Naive thymus-derived CD4-positive, alpha-beta T cell (primary cell): ENCODE results near the gene CAMTA1. TPM values are rescaled to one million over a fixed set of nuclear protein-coding genes. Genes with fewer than 3 reads are reported as not detected.

Source experiments
- ATAC-seq: fragments of 150-1000 bp; cut with Tn5 transposase; 2 replicates; pipeline ENCODE4 v1.10.0; 2021; ENCODE audit warnings: mild to moderate bottlenecking, moderate library complexity
- CTCF ChIA-PET: fragments of 350-600 bp; sonication (Branson Sonifier 250); formaldehyde crosslinking; loops from one replicate; lab custom pipeline; 2021; ENCODE audit warnings: antibody characterized with exemption; lab: Charles Lee
- POLR2A ChIA-PET: fragments of 350-600 bp; sonication (Branson Sonifier 250); formaldehyde crosslinking; loops from one replicate; lab custom pipeline; 2021; ENCODE audit warnings: antibody characterized with exemption, inconsistent platforms; lab: Charles Lee
- DNase-seq, 9 donors: peaks; one replicate each; pipeline versions ENCODE4 v3.0.0 to v3.0.0-alpha.2; 2020 to 2022; ENCODE audit warnings: mixed read lengths in 1 of 9
- H3K27ac ChIP-seq: one replicate; pipeline ENCODE4 v1.7.0; 2013; ENCODE audit warnings: mild to moderate bottlenecking, low read depth, low read length, moderate library complexity
- H3K27me3 ChIP-seq, 2 donors: one replicate each; pipeline ENCODE4 v1.7.0; 2013; ENCODE audit warnings: low read length in 2 of 2, mild to moderate bottlenecking in 2 of 2, moderate library complexity in 2 of 2; ENCODE audit not compliant: control insufficient read depth in 2 of 2, insufficient read depth in 2 of 2
- H3K36me3 ChIP-seq, 3 experiments: 1 replicate in 2 of 3; 2 replicates in 1 of 3; pipeline ENCODE4 v1.7.0; 2013; ENCODE audit warnings: low read length in 3 of 3, mild to moderate bottlenecking in 3 of 3, moderate library complexity in 1 of 3; ENCODE audit not compliant: insufficient read depth in 3 of 3, control insufficient read depth in 2 of 3
- H3K4me1 ChIP-seq, 2 donors: one replicate each; pipeline ENCODE4 v1.7.0; 2013; ENCODE audit warnings: low read length in 2 of 2, mild to moderate bottlenecking in 2 of 2, moderate library complexity in 1 of 2; ENCODE audit not compliant: control insufficient read depth in 2 of 2, insufficient read depth in 2 of 2
- H3K4me3 ChIP-seq: 2 replicates; pipeline ENCODE4 v1.7.0; 2013; ENCODE audit warnings: mild to moderate bottlenecking, low read length
- H3K9me3 ChIP-seq, 3 experiments: 1 replicate in 2 of 3; 2 replicates in 1 of 3; pipeline ENCODE4 v1.7.0; 2013; ENCODE audit warnings: low read length in 3 of 3; ENCODE audit not compliant: control insufficient read depth in 2 of 3
- H3K27ac Mint-ChIP-seq, 9 donors: one replicate each; pipeline ENCODE4 v1.8.0; 2020 to 2022; ENCODE audit warnings: mixed read lengths in 9 of 9, mild to moderate bottlenecking in 8 of 9, moderate library complexity in 5 of 9, inconsistent platforms in 2 of 9
- H3K27me3 Mint-ChIP-seq, 5 donors: one replicate each; pipeline ENCODE4 v1.8.0; 2021 to 2022; ENCODE audit warnings: mixed read lengths in 5 of 5, mild to moderate bottlenecking in 1 of 5
- H3K36me3 Mint-ChIP-seq, 5 donors: one replicate each; pipeline ENCODE4 v1.8.0; 2020 to 2022; ENCODE audit warnings: mixed read lengths in 5 of 5, mild to moderate bottlenecking in 3 of 5, inconsistent platforms in 1 of 5
- H3K4me1 Mint-ChIP-seq, 7 donors: one replicate each; pipeline ENCODE4 v1.8.0; 2020 to 2022; ENCODE audit warnings: mixed read lengths in 7 of 7, mild to moderate bottlenecking in 3 of 7, inconsistent platforms in 1 of 7
- H3K4me3 Mint-ChIP-seq, 10 donors: one replicate each; pipeline ENCODE4 v1.8.0; 2020 to 2022; ENCODE audit warnings: mild to moderate bottlenecking in 10 of 10, mixed read lengths in 10 of 10, moderate library complexity in 6 of 10, inconsistent platforms in 2 of 10
- H3K9me3 Mint-ChIP-seq, 11 donors: one replicate each; pipeline ENCODE4 v1.8.0; 2020 to 2022; ENCODE audit warnings: mixed read lengths in 11 of 11, mild to moderate bottlenecking in 4 of 11, inconsistent platforms in 1 of 11, moderate library complexity in 1 of 11
- intact Hi-C, 2 donors: fragments of 100-400 bp; cut with micrococcal nuclease; formaldehyde crosslinking; loops; one replicate each; pipeline ENCODE4 v1.15.1; 2023
- polyA plus RNA-seq, 2 donors: library from polyadenylated mRNA; unstranded; fragments of 300-500 nt; fragmentation: Illumina TruSeq; gene quantifications; one replicate each; pipeline ENCODE4 v1.2.3, GENCODE V29; 2021
- total RNA-seq, 6 experiments: library from RNA in 5 of 6; stranded (reverse) in 5 of 6; gene quantifications; 1 replicate in 5 of 6; 2 replicates in 1 of 6; pipeline ENCODE4 v1.2.3 and lab custom pipeline; 2021 to 2026

The CAMTA1 gene
- total and polyA plus RNA-seq, 7 experiments from 2014 or later = 38.1 to 68.6 (median 42.6) TPM

GRCh38 chr1:7036386-7036785 is 251.1 kb downstream of the CAMTA1 start:
- H3K27me3 ChIP-seq = no peaks in the 10 kb centered on the region
- DNase-seq = no peak
- Mint-ChIP-seq H3K4me3 (no peak overlapping the region), H3K27me3 (peaks cover 3 to 22% (median 12%) of the 10 kb centered on the region in 5 donors), H3K36me3 (peaks cover 0 to 19% (median 0%) of the 10 kb centered on the region in 5 donors), H3K27ac (no peak overlapping the region), H3K4me1 (no peaks in the 10 kb centered on the region), H3K9me3 (peaks cover 0 to 31% (median 16%) of the 10 kb centered on the region in 11 donors)
- H3K9me3 ChIP-seq = no peaks in the 10 kb centered on the region
- ChIA-PET CTCF (interaction anchor here (1.2 kb wide), 1 partner anchor 33 kb away, joined by 3 read pairs; no protein-coding TSS in a partner anchor), POLR2A (no interaction called here)
- H3K4me1 ChIP-seq = no peaks in the 10 kb centered on the region
- no peak overlapping the region for H3K4me3 ChIP-seq
- no peak for ATAC-seq
- H3K36me3 ChIP-seq = no peaks in the 10 kb centered on the region
- no peak overlapping the region for H3K27ac ChIP-seq
- intact Hi-C loops = no loop called here

GRCh38 chr1:7039590-7040220 is 254.5 kb downstream of the CAMTA1 start:
- Mint-ChIP-seq H3K4me3 (no peak overlapping the region), H3K27me3 (peaks cover 3 to 18% (median 7%) of the 10 kb centered on the region in 5 donors), H3K36me3 (peaks cover 0 to 1% (median 0%) of the 10 kb centered on the region in 5 donors), H3K27ac (no peak overlapping the region), H3K4me1 (no peaks in the 10 kb centered on the region), H3K9me3 (peaks cover 0 to 1% (median 0%) of the 10 kb centered on the region in 11 donors)
- ATAC-seq (no peak), DNase-seq (no peak)
- H3K27ac ChIP-seq = no peak overlapping the region
- H3K4me1 ChIP-seq = no peaks in the 10 kb centered on the region
- POLR2A ChIA-PET = no interaction called here
- intact Hi-C loops = loop anchor here in 1 of 2 donors (10.0 kb wide), 1 partner anchor 605 kb away; no protein-coding TSS in a partner anchor
- H3K27me3 ChIP-seq = no peaks in the 10 kb centered on the region
- H3K4me3 ChIP-seq = no peak overlapping the region
- CTCF ChIA-PET = no interaction called here
- no peaks in the 10 kb centered on the region for H3K36me3 ChIP-seq
- no peaks in the 10 kb centered on the region for H3K9me3 ChIP-seq

- H3K27ac Mint-ChIP-seq = no peak overlapping the region
- H3K27me3 ChIP-seq = no peaks in the 10 kb centered on the region
- H3K4me1 Mint-ChIP-seq = no peaks in the 10 kb centered on the region
- no peak overlapping the region for H3K4me3 Mint-ChIP-seq
- no peak for DNase-seq
- no peaks in the 10 kb centered on the region for H3K4me1 ChIP-seq
- H3K27me3 Mint-ChIP-seq = peaks cover 3 to 17% (median 11%) of the 10 kb centered on the region in 5 donors
- no peaks in the 10 kb centered on the region for H3K9me3 ChIP-seq
- H3K36me3 ChIP-seq = no peaks in the 10 kb centered on the region
- no peak for ATAC-seq
- H3K4me3 ChIP-seq = no peak overlapping the region
- no peaks in the 10 kb centered on the region for H3K36me3 Mint-ChIP-seq
- H3K9me3 Mint-ChIP-seq = no peaks in the 10 kb centered on the region
- ChIA-PET CTCF (interaction anchor here (0.6 kb wide), 1 partner anchor 148 kb away, joined by 3 read pairs; no protein-coding TSS in a partner anchor), POLR2A (no interaction called here)
- H3K27ac ChIP-seq = no peak overlapping the region
- intact Hi-C loops = loop anchor here in 1 of 2 donors (10.0 kb wide), 1 partner anchor 604 kb away; no protein-coding TSS in a partner anchor
Observed at GRCh38 chr1:7040969-7041695, 255.9 kb downstream of the CAMTA1 start.

- CTCF ChIA-PET = interaction anchor here (0.7 kb wide), 1 partner anchor 709 kb away, joined by 4 read pairs; no protein-coding TSS in a partner anchor
- H3K4me3 Mint-ChIP-seq = no peak overlapping the region
- intact Hi-C loops = loop anchor here (2.0 to 10.0 kb wide), 2 partner anchors 176 to 602 kb away; no protein-coding TSS in a partner anchor
- no peak for ATAC-seq
- H3K27ac Mint-ChIP-seq = no peak overlapping the region
- peak in 2 of 9 donors; percentile 11 to 12 for DNase-seq
- no peaks in the 10 kb centered on the region for H3K36me3 ChIP-seq
- H3K27ac ChIP-seq = no peak overlapping the region
- POLR2A ChIA-PET = no interaction called here
- no peaks in the 10 kb centered on the region for H3K27me3 ChIP-seq
- no peaks in the 10 kb centered on the region for H3K9me3 ChIP-seq
- peaks cover 0 to 2% (median 0%) of the 10 kb centered on the region in 11 donors for H3K9me3 Mint-ChIP-seq
- H3K4me1 Mint-ChIP-seq = no peaks in the 10 kb centered on the region
- H3K36me3 Mint-ChIP-seq = no peaks in the 10 kb centered on the region
- no peaks in the 10 kb centered on the region for H3K4me1 ChIP-seq
- no peak overlapping the region for H3K4me3 ChIP-seq
- H3K27me3 Mint-ChIP-seq = peaks cover 3 to 12% (median 4%) of the 10 kb centered on the region in 5 donors
Observed at GRCh38 chr1:7042322-7043190, 257.3 kb downstream of the CAMTA1 start.

- H3K4me1 Mint-ChIP-seq = no peaks in the 10 kb centered on the region
- Histone ChIP-seq H3K4me1 (no peaks in the 10 kb centered on the region), H3K27me3 (no peaks in the 10 kb centered on the region), H3K9me3 (no peaks in the 10 kb centered on the region), H3K27ac (no peak overlapping the region), H3K36me3 (no peaks in the 10 kb centered on the region), H3K4me3 (no peak overlapping the region)
- CTCF ChIA-PET = interaction anchor here (0.7 kb wide), 1 partner anchor 709 kb away, joined by 4 read pairs; no protein-coding TSS in a partner anchor
- no peak for ATAC-seq
- no peak overlapping the region for H3K27ac Mint-ChIP-seq
- H3K4me3 Mint-ChIP-seq = no peak overlapping the region
- no peaks in the 10 kb centered on the region for H3K36me3 Mint-ChIP-seq
- peaks cover 0 to 3% (median 0%) of the 10 kb centered on the region in 11 donors for H3K9me3 Mint-ChIP-seq
- H3K27me3 Mint-ChIP-seq = peaks cover 3 to 12% (median 4%) of the 10 kb centered on the region in 5 donors
- intact Hi-C loops = loop anchor here (2.0 to 10.0 kb wide), 2 partner anchors 176 to 602 kb away; no protein-coding TSS in a partner anchor
- DNase-seq = no peak
- POLR2A ChIA-PET = no interaction called here
Observed at GRCh38 chr1:7043191-7043549, 257.9 kb downstream of the CAMTA1 start.
